Muscle layer of colon (tissue), 2 donors: Measurements from ENCODE around the gene RINT1.

ENCODE experiments used
- H3K27ac ChIP-seq: one replicate; pipeline ENCODE4 v1.7.0; 2013; ENCODE audit warnings: low read depth, mild to moderate bottlenecking, low read length, moderate library complexity
- H3K27me3 ChIP-seq, 2 donors: one replicate each; pipeline ENCODE4 v1.7.0; 2013; ENCODE audit warnings: low read length in 2 of 2, mild to moderate bottlenecking in 2 of 2; ENCODE audit not compliant: insufficient read depth in 2 of 2, control insufficient read depth in 1 of 2
- H3K36me3 ChIP-seq: one replicate; pipeline ENCODE4 v1.7.0; 2013; ENCODE audit warnings: mild to moderate bottlenecking, low read length; ENCODE audit not compliant: insufficient read depth
- H3K4me1 ChIP-seq: one replicate; pipeline ENCODE4 v1.7.0; 2013; ENCODE audit warnings: mild to moderate bottlenecking, low read length; ENCODE audit not compliant: insufficient read depth
- H3K4me3 ChIP-seq, 2 donors: one replicate each; pipeline ENCODE4 v1.7.0; 2013; ENCODE audit warnings: low read length in 2 of 2, low read depth in 1 of 2, mild to moderate bottlenecking in 1 of 2, moderate library complexity in 1 of 2
- H3K9ac ChIP-seq: one replicate; pipeline ENCODE4 v1.7.0; 2013; ENCODE audit warnings: low read length
- H3K9me3 ChIP-seq: one replicate; pipeline ENCODE4 v1.7.0; 2013; ENCODE audit warnings: mild to moderate bottlenecking, low read length
- donor health status: abdominal sarcoma.
- donor health status: Adenocarcinoma of cecum.

The RINT1 gene

DNA sequence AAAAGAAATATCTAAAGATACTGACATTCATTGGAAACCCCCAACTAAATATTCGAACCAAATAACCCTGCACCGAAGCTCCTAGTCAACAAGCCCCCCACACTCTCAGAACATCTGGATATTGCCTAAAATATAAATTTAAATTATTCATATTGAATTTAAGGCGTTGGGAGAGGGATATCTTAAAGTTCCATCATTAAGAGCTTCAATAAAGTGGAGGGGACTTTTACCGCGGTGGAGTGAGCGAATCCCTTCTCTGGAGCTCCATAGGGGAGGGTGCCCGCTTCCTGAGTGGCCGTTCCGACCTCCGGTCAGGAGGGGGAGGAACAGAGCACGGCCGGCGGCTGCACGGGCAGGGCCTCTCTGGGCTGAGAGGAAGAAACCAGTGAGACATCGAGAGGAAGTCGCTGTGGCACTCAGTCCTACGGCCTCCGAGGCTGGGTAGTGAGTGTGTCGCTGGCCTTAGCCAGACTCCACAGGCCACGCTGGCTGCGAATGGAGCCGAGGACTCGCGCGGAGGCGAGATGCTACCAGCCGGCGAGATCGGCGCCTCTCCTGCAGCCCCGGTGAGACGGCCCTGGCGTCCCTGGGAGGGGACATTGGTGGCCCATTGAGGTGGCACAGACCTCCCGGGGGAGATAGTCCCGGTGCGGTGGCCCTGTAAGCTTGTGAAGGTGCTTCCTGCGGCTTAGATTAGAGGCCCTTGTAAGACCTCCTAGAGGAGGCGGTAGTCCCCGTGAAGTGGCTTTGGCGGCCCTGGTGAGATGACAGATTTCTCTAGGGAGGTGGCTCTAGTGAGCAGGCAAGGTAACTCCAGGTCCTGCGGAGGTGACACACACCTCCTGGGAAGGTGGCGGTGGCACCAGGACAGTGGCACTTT, at the start of gene RINT1:
RINT1 (plus strand) TSS at position 410 of the 880 bp plus-strand sequence; CDS start at position 525, 115 bp downstream.
- Histone ChIP-seq H3K9me3 (no peaks in the 10 kb centered on the region), H3K27me3 (no peaks in the 10 kb centered on the region), H3K4me3 (peak within 1 kb of the TSS; percentile 92 to 99), H3K4me1 (peaks cover 14% of the 10 kb centered on the region), H3K36me3 (peaks cover 3% of the 10 kb centered on the region), H3K27ac (peak within 1 kb of the TSS; percentile 90), H3K9ac (peak within 1 kb of the TSS; percentile 98)

GRCh38 chr7:105487579-105488571, 44.1 kb upstream of the RINT1 start:
- Histone ChIP-seq H3K27me3 (no peaks in the 10 kb centered on the region), H3K4me1 (no peaks in the 10 kb centered on the region), H3K4me3 (no peak overlapping the region), H3K9me3 (no peaks in the 10 kb centered on the region), H3K9ac (no peak overlapping the region), H3K27ac (no peak overlapping the region), H3K36me3 (no peaks in the 10 kb centered on the region)

DNA sequence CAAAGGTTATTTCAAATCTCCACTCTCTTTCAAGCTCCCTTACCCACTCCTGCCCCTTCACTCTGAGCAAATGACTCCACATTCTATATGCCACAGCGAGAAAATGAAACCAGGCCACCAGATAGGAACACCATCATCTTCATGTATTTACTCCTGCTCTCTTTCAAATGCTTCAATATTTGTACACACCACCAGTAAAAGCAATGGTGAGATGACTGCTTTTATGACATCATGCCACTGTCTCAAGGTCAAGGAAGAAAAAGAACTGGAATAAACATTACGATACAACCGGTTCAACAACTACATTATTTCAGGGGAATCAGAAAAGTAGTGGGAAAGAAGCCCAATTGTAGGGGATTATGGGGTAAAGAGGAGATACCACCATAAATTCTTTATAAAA, 42.6 kb upstream of the RINT1 start:
- H3K9ac ChIP-seq: no peak overlapping the region
- no peak overlapping the region for H3K27ac ChIP-seq
- H3K36me3 ChIP-seq: no peaks in the 10 kb centered on the region
- no peaks in the 10 kb centered on the region for H3K27me3 ChIP-seq
- H3K9me3 ChIP-seq: no peaks in the 10 kb centered on the region
- peaks cover 6% of the 10 kb centered on the region for H3K4me1 ChIP-seq
- no peak overlapping the region for H3K4me3 ChIP-seq

DNA sequence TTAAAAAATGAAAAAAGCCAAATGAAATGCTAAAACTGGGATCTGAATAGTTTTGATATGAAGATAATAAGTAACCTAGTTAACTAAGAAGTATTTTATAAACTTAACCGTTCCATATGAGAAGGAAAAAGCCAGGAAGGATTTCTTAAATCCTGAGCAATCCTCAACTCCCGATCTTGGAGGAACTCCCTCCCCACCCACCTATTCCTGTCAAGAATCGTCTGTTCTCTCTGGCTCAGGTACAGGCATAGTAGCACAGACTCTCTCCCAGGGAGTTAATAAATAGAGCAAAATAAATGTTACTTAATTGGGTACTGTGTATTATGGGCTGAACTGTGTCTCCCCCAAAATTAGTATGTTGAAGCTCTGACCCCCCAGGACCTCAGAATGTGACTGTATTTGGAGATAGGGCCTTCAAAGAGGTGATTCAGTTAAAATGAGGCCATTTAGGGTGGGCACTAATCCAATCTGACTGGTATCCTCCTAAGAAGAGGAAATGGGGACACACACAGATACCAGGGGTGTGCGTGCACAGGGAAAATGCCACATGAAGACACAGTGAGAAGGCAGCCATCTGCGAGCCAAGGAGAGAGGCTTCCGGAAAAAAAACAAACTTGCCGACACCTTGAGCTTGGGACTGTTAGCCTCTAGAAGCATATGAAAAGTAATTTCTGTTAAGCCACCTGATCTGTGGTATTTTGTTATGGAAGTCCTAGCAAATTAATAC, 38.6 kb upstream of the RINT1 start:
- Histone ChIP-seq H3K27ac (no peak overlapping the region), H3K36me3 (no peaks in the 10 kb centered on the region), H3K27me3 (no peaks in the 10 kb centered on the region), H3K4me3 (peak overlapping the region in 1 of 2 donors; percentile 22), H3K9me3 (no peaks in the 10 kb centered on the region), H3K9ac (no peak overlapping the region), H3K4me1 (peaks cover 6% of the 10 kb centered on the region)

- H3K27ac ChIP-seq: peak overlapping the region; percentile 27
- H3K9ac ChIP-seq: no peak overlapping the region
- peak overlapping the region in 1 of 2 donors; percentile 22 for H3K4me3 ChIP-seq
- H3K36me3 ChIP-seq: no peaks in the 10 kb centered on the region
- no peaks in the 10 kb centered on the region for H3K9me3 ChIP-seq
- H3K4me1 ChIP-seq: peaks cover 6% of the 10 kb centered on the region
- no peaks in the 10 kb centered on the region for H3K27me3 ChIP-seq
Measured at GRCh38 chr7:105493923-105494315, 38.1 kb upstream of the RINT1 start.

DNA sequence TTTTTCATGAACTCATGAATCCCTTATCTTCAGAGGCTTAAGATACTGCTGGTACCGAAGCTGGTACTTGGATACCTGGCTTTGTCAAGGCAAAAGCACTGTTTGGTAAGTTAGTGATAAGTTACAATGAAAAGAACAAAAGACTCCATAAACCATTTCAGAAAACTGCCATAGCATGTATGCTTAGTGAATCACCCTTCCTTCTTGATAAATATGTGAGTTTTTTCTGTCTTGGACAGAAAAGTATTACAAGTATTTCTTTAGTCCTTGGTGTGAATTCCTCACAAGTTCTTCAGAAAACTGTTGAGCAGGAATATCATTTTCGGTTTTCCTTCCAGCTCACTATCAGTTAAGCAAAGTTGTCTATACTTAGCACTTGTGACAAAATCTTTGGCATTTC, 35.5 kb upstream of the RINT1 start:
- H3K27me3 ChIP-seq: no peaks in the 10 kb centered on the region
- no peak overlapping the region for H3K27ac ChIP-seq
- H3K4me1 ChIP-seq: peaks cover 6% of the 10 kb centered on the region
- H3K9me3 ChIP-seq: no peaks in the 10 kb centered on the region
- H3K4me3 ChIP-seq: no peak overlapping the region
- H3K36me3 ChIP-seq: no peaks in the 10 kb centered on the region
- H3K9ac ChIP-seq: no peak overlapping the region

- Histone ChIP-seq H3K9ac (no peak overlapping the region), H3K4me1 (peaks cover 6% of the 10 kb centered on the region), H3K9me3 (no peaks in the 10 kb centered on the region), H3K27ac (no peak overlapping the region), H3K36me3 (peaks cover under 1% of the 10 kb centered on the region), H3K27me3 (no peaks in the 10 kb centered on the region), H3K4me3 (no peak overlapping the region)
Measured at GRCh38 chr7:105497016-105497415, 35.0 kb upstream of the RINT1 start.

GRCh38 chr7:105502173-105502572, 29.8 kb upstream of the RINT1 start:
- H3K9ac ChIP-seq: no peak overlapping the region

GRCh38 chr7:105512415-105512814, 19.6 kb upstream of the RINT1 start:
- H3K27me3 ChIP-seq: no peaks in the 10 kb centered on the region
- H3K36me3 ChIP-seq: no peaks in the 10 kb centered on the region
- H3K9me3 ChIP-seq: no peaks in the 10 kb centered on the region
- H3K4me1 ChIP-seq: no peaks in the 10 kb centered on the region
- no peak overlapping the region for H3K27ac ChIP-seq
- no peak overlapping the region for H3K4me3 ChIP-seq
- no peak overlapping the region for H3K9ac ChIP-seq

More at GRCh38 chr7:105502173-105502572, 29.8 kb upstream of the RINT1 start:
- Histone ChIP-seq H3K9me3 (no peaks in the 10 kb centered on the region), H3K27me3 (no peaks in the 10 kb centered on the region), H3K4me3 (no peak overlapping the region), H3K4me1 (no peaks in the 10 kb centered on the region), H3K36me3 (peaks cover 13% of the 10 kb centered on the region), H3K27ac (no peak overlapping the region)

- Histone ChIP-seq H3K27ac (no peak overlapping the region), H3K9ac (no peak overlapping the region), H3K4me1 (no peaks in the 10 kb centered on the region), H3K36me3 (no peaks in the 10 kb centered on the region), H3K27me3 (no peaks in the 10 kb centered on the region), H3K4me3 (no peak overlapping the region), H3K9me3 (no peaks in the 10 kb centered on the region)
Measured at GRCh38 chr7:105512926-105513526, 19.0 kb upstream of the RINT1 start.
